ENCODE measurements around the gene PCDHGA7.

DNA sequence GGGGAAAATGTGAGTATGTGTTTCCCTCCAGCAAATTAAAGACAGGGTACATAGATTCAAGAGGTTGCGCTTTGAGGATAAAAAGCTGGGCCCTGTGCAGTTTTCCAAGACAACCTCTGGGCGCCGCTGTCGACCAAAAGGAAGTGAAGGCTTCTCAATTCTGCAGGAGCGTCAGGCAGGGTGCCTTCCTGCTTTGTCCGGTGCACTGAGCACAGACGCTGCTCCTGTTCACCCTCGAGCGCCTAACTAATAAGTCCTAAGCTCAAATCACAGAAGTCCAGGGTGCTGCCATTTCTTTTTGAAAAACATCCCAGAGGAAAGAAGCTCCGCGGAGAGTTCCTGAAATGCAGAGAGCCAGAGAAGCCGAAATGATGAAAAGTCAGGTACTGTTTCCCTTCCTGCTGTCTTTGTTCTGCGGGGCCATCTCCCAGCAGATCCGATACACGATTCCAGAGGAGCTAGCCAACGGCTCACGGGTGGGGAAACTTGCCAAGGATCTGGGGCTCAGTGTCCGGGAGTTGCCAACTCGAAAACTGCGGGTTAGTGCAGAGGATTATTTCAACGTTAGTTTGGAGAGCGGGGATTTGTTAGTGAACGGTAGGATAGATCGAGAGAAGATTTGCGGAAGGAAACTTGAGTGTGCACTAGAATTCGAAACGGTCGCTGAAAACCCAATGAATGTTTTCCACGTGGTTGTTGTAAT is 32.5 kb upstream of the PCDHGA7 start, which contains the start of gene PCDHGB1:
- TF ChIP-seq, protein P1, sequence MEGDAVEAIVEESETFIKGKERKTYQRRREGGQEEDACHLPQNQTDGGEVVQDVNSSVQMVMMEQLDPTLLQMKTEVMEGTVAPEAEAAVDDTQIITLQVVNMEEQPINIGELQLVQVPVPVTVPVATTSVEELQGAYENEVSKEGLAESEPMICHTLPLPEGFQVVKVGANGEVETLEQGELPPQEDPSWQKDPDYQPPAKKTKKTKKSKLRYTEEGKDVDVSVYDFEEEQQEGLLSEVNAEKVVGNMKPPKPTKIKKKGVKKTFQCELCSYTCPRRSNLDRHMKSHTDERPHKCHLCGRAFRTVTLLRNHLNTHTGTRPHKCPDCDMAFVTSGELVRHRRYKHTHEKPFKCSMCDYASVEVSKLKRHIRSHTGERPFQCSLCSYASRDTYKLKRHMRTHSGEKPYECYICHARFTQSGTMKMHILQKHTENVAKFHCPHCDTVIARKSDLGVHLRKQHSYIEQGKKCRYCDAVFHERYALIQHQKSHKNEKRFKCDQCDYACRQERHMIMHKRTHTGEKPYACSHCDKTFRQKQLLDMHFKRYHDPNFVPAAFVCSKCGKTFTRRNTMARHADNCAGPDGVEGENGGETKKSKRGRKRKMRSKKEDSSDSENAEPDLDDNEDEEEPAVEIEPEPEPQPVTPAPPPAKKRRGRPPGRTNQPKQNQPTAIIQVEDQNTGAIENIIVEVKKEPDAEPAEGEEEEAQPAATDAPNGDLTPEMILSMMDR (IDR thresholded peaks at IDR 0.05) = peak; percentile 31
- TF ChIP-seq EZH2 (IDR thresholded peaks at IDR 0.05; ENCODE audit: borderline replicate concordance, insufficient read depth, low read depth, low read length, poor library complexity, severe bottlenecking) = no peak

All from B cell (primary cell).